ENCODE data around the gene NAGK. TPM values are rescaled to one million over a fixed set of nuclear protein-coding genes. Genes with fewer than 3 reads are reported as not detected.

Gene NAGK
- total RNA-seq, 1 donor from 2014 or later: 133 TPM

GRCh38 chr2:71064110-71064611 lies 4.3 kb upstream of the NAGK start:
- FAIRE-seq: no peak

DNA sequence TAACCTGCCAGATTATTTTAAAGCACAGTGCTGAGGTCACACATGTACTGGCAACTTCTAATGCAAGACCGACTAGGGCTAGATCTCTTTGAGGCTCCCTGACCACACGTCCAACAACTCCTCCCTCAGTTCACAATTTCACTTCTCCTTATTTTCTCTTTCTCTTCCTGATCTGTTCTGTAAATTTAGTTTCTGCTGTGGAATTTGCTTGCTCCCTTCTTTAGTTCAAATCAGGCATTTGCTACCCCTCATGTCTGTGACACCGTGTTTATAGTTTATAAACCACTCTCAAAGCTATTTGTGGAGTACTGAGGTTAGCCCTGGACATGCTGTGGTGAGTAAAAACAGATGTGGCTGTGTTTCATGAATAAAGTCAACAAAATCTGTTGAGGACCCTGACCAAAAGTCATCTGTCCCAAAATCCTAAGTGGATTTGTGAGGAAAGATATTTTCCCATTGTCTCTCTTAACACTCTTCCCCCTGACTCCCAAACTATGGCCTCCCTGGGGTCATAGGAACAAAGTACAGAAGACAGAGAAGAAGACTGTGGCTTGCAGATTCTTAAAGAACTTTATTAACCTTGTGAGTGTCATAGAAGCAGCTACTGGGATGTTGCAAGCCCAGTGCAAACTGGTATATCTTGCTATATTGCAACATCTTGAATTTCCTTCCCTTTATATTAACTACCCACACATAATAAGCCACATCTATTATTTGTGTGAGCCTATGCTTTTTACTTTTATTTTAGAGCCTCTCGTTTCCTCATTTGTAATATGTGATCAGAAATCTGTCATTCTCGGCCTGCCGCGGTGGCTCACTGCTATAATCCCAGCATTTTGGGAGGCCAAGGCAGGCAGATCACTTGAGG lies 3.5 kb upstream of the NAGK start:
- H3K4me3 ChIP-seq (ENCODE audit: insufficient read depth, low read depth, low read length): no peak overlapping the region
- Mint-ChIP-seq H3K27me3 (ENCODE audit: low read depth, unreplicated experiment) (peaks cover 31% of the 10 kb centered on the region), H3K4me3 (ENCODE audit: unreplicated experiment) (no peak overlapping the region), H3K4me1 (ENCODE audit: low read depth, unreplicated experiment) (peaks cover 7% of the 10 kb centered on the region), H3K9me3 (ENCODE audit: unreplicated experiment) (no peaks in the 10 kb centered on the region), H3K27ac (ENCODE audit: unreplicated experiment) (no peak overlapping the region), H3K36me3 (ENCODE audit: low read depth, unreplicated experiment) (peaks cover 3% of the 10 kb centered on the region)
- H3K9ac ChIP-seq (ENCODE audit: low read length): no peak overlapping the region
- no peak overlapping the region for H2AFZ ChIP-seq (ENCODE audit: low read depth, low read length)
- H3K36me3 ChIP-seq (ENCODE audit: insufficient read depth, low read length): no peaks in the 10 kb centered on the region
- peaks cover 11% of the 10 kb centered on the region for H4K20me1 ChIP-seq (ENCODE audit: insufficient read depth, low read length)
- DNase-seq (ENCODE audit: low read depth) (no peak), FAIRE-seq (no peak)
- no peak overlapping the region for H3K27ac ChIP-seq (ENCODE audit: low read depth, low read length)
- no peak overlapping the region for H3K4me2 ChIP-seq (ENCODE audit: low read length)
- no peaks in the 10 kb centered on the region for H3K9me3 ChIP-seq (ENCODE audit: insufficient read depth, low read depth, low read length)
- H3K79me2 ChIP-seq (ENCODE audit: insufficient read depth, low read length): peaks cover 15% of the 10 kb centered on the region
- H3K27me3 ChIP-seq (ENCODE audit: insufficient read depth, low read length): peaks cover 10% of the 10 kb centered on the region
- H3K4me1 ChIP-seq (ENCODE audit: insufficient read depth, low read length): peaks cover 12% of the 10 kb centered on the region
- TF ChIP-seq CTCF (IDR thresholded peaks at IDR 0.05; ENCODE audit: insufficient read depth, low read depth, low read length): no peak
- TF ChIP-seq EZH2 (IDR thresholded peaks at IDR 0.05; ENCODE audit: insufficient read depth, low read length): no peak

More at GRCh38 chr2:71064110-71064611, 4.3 kb upstream of the NAGK start:
- Histone ChIP-seq H4K20me1 (ENCODE audit: insufficient read depth, low read length) (peaks cover 4% of the 10 kb centered on the region), H3K4me1 (ENCODE audit: insufficient read depth, low read length) (peaks cover 7% of the 10 kb centered on the region), H3K27ac (ENCODE audit: low read depth, low read length) (no peak overlapping the region), H3K4me3 (ENCODE audit: insufficient read depth, low read depth, low read length) (no peak overlapping the region), H3K9me3 (ENCODE audit: insufficient read depth, low read depth, low read length) (no peaks in the 10 kb centered on the region), H3K9ac (ENCODE audit: low read length) (no peak overlapping the region), H3K4me2 (ENCODE audit: low read length) (no peak overlapping the region), H3K36me3 (ENCODE audit: insufficient read depth, low read length) (no peaks in the 10 kb centered on the region), H3K79me2 (ENCODE audit: insufficient read depth, low read length) (peaks cover 7% of the 10 kb centered on the region), H3K27me3 (ENCODE audit: insufficient read depth, low read length) (peaks cover 12% of the 10 kb centered on the region), H2AFZ (ENCODE audit: low read depth, low read length) (no peak overlapping the region)
- H3K27me3 Mint-ChIP-seq (ENCODE audit: low read depth, unreplicated experiment): peaks cover 40% of the 10 kb centered on the region
- H3K27ac Mint-ChIP-seq (ENCODE audit: unreplicated experiment): no peak overlapping the region
- no peak for DNase-seq (ENCODE audit: low read depth)
- H3K36me3 Mint-ChIP-seq (ENCODE audit: low read depth, unreplicated experiment): no peaks in the 10 kb centered on the region
- H3K4me3 Mint-ChIP-seq (ENCODE audit: unreplicated experiment): no peak overlapping the region
- no peaks in the 10 kb centered on the region for H3K9me3 Mint-ChIP-seq (ENCODE audit: unreplicated experiment)
- H3K4me1 Mint-ChIP-seq (ENCODE audit: low read depth, unreplicated experiment): peaks cover 2% of the 10 kb centered on the region
- no peak for TF ChIP-seq EZH2 (IDR thresholded peaks at IDR 0.05; ENCODE audit: insufficient read depth, low read length)

DNA sequence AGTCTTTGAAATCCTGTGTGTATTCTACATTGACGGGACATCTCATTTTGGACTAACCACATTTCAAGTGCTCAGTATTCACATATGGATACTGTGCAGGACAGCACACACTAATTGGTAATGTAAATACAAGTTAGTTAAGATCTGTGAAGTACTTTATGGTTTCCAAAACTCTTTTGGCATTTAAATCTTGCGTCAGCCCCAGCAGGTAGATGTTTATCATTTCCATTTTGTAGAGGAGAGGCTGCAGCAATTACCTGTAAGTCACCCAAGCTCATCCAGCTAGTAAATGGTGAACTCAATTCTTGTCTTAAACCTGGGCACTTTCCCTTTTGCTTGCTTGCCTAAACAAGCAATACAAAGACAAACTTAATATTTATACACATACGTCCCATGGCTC lies 1.6 kb upstream of the NAGK start:
- DNase-seq (ENCODE audit: low read depth) (no peak), FAIRE-seq (no peak)
- peaks cover 34% of the 10 kb centered on the region for H3K79me2 ChIP-seq (ENCODE audit: insufficient read depth, low read length)
- Mint-ChIP-seq H3K4me3 (ENCODE audit: unreplicated experiment) (peak overlapping the region; percentile 57), H3K27ac (ENCODE audit: unreplicated experiment) (no peak overlapping the region), H3K9me3 (ENCODE audit: unreplicated experiment) (no peaks in the 10 kb centered on the region), H3K27me3 (ENCODE audit: low read depth, unreplicated experiment) (peaks cover 18% of the 10 kb centered on the region), H3K36me3 (ENCODE audit: low read depth, unreplicated experiment) (peaks cover 10% of the 10 kb centered on the region), H3K4me1 (ENCODE audit: low read depth, unreplicated experiment) (peaks cover 18% of the 10 kb centered on the region)
- H3K27ac ChIP-seq (ENCODE audit: low read depth, low read length): no peak overlapping the region
- H4K20me1 ChIP-seq (ENCODE audit: insufficient read depth, low read length): peaks cover 30% of the 10 kb centered on the region
- H2AFZ ChIP-seq (ENCODE audit: low read depth, low read length): no peak overlapping the region
- peaks cover 6% of the 10 kb centered on the region for H3K27me3 ChIP-seq (ENCODE audit: insufficient read depth, low read length)
- no peaks in the 10 kb centered on the region for H3K9me3 ChIP-seq (ENCODE audit: insufficient read depth, low read depth, low read length)
- no peak for TF ChIP-seq CTCF (IDR thresholded peaks at IDR 0.05; ENCODE audit: insufficient read depth, low read depth, low read length)
- TF ChIP-seq EZH2 (IDR thresholded peaks at IDR 0.05; ENCODE audit: insufficient read depth, low read length): no peak
- no peak overlapping the region for H3K4me3 ChIP-seq (ENCODE audit: insufficient read depth, low read depth, low read length)
- peaks cover 17% of the 10 kb centered on the region for H3K4me1 ChIP-seq (ENCODE audit: insufficient read depth, low read length)
- peaks cover 4% of the 10 kb centered on the region for H3K36me3 ChIP-seq (ENCODE audit: insufficient read depth, low read length)
- H3K9ac ChIP-seq (ENCODE audit: low read length): no peak overlapping the region
- no peak overlapping the region for H3K4me2 ChIP-seq (ENCODE audit: low read length)

All from astrocyte (in vitro differentiated cells and primary cell).